ENCODE data around the gene FAM3C.
"Not testable (repeated sequence)": the region's sequence is repeated elsewhere in the genome, so short reads cannot be mapped to it uniquely, and the experiment has no call there.

The FAM3C gene

DNA sequence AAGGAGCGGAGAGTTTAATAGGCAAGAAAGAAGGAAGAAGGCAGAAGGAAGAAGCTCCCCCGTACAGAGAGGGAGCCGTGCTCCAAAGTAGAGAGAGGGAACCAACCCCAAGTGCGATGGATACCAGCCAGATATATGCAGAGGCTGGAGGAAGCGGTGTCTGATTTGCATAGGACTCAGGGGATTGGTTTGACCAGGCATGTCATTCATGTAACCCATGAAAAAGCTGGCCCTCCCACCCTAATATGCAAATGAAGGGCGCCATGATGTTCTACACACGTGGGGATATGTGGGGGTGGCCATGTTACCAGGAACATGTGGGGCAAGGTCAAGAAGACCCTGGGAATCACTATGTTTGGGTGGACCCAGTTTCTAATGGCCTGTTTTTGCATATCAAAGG lies 40.6 kb upstream of the FAM3C start:
- Histone ChIP-seq H3K27me3 (no peaks in the 10 kb centered on the region), H3K36me3 (no peaks in the 10 kb centered on the region), H3K27ac (no peak overlapping the region), H3K9me3 (no peaks in the 10 kb centered on the region), H3K4me3 (no peak overlapping the region), H3K4me1 (peaks cover 0 to 13% (median 3%) of the 10 kb centered on the region in 4 donors)
- no peak for DNase-seq
- TF ChIP-seq, protein P1, sequence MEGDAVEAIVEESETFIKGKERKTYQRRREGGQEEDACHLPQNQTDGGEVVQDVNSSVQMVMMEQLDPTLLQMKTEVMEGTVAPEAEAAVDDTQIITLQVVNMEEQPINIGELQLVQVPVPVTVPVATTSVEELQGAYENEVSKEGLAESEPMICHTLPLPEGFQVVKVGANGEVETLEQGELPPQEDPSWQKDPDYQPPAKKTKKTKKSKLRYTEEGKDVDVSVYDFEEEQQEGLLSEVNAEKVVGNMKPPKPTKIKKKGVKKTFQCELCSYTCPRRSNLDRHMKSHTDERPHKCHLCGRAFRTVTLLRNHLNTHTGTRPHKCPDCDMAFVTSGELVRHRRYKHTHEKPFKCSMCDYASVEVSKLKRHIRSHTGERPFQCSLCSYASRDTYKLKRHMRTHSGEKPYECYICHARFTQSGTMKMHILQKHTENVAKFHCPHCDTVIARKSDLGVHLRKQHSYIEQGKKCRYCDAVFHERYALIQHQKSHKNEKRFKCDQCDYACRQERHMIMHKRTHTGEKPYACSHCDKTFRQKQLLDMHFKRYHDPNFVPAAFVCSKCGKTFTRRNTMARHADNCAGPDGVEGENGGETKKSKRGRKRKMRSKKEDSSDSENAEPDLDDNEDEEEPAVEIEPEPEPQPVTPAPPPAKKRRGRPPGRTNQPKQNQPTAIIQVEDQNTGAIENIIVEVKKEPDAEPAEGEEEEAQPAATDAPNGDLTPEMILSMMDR (IDR thresholded peaks at IDR 0.05): no peak
- intact Hi-C loops (cut with DNase I; ENCODE audit: low total_unique reads): no loop called here

DNA sequence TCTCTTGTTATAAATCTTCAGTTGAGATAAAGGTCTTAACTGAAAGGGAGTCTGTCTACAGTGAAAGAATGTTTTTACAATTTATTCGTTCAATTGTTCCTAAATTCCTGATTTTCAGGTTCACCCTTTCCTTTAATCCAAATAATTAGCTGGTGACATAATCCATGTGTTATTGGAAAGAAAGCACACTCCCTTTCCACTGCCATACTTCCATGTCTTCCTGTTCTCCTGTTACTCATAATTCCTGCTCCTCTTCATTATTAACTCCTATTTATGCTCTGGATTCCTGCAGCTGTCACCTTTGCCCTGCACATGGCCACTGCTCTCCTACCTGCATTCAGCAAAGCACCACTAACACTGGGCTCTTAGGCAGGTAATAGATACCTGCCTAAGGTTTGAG lies 40.0 kb upstream of the FAM3C start:
- intact Hi-C loops (cut with DNase I; ENCODE audit: low total_unique reads): no loop called here
- no peak overlapping the region for H3K27ac ChIP-seq
- DNase-seq: no peak

DNA sequence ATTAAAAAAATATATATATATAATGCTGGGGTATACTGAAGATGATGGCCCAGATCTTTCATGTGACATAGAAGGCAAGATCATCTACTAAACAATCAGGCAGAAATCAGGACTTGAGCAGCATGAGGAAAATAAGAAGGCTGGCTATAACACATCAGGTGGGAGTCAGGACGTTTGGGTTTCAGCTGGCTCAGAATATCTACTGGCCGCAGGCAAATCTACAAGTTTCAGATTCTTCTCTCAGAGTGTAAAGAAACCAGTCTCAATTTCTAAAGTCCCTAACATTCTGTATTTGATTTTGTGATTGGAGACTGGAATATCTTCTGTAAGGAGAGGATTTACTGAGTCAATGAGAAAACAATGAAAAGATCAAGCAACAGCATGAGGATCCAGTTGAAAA lies 37.7 kb upstream of the FAM3C start:
- intact Hi-C loops (cut with DNase I; ENCODE audit: low total_unique reads): no loop called here
- Histone ChIP-seq H3K4me1 (peaks cover 0 to 13% (median 3%) of the 10 kb centered on the region in 4 donors), H3K27me3 (no peaks in the 10 kb centered on the region), H3K4me3 (no peak overlapping the region), H3K27ac (no peak overlapping the region), H3K36me3 (no peaks in the 10 kb centered on the region), H3K9me3 (no peaks in the 10 kb centered on the region)
- no peak for DNase-seq
- TF ChIP-seq, protein P1 (IDR thresholded peaks at IDR 0.05): no peak

More for the DNA sequence above, 40.0 kb upstream of the FAM3C start:
- peaks cover 0 to 13% (median 3%) of the 10 kb centered on the region in 4 donors for H3K4me1 ChIP-seq
- TF ChIP-seq, protein P1 (IDR thresholded peaks at IDR 0.05): no peak
- H3K27me3 ChIP-seq: no peaks in the 10 kb centered on the region
- no peaks in the 10 kb centered on the region for H3K9me3 ChIP-seq
- no peak overlapping the region for H3K4me3 ChIP-seq
- no peaks in the 10 kb centered on the region for H3K36me3 ChIP-seq

DNA sequence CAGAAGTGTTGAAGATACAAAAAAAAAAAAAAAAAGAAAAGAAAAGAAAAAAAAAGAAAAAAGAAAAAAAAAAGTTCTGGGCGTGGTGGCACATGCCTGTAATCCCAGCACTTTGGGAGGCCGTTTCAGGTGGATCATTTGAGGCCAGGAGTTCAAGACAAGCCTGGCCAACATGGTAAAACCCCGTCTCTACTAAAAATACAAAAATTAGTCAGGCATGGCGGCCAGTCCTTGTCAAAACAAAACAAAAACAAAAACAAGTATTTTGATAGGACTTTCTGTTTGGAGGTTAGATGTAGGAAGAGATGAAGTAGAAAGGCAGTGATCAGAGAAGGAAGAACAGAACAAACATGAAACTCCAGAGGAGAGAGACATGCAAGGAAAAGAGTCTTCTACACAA lies 36.4 kb upstream of the FAM3C start:
- H3K4me3 ChIP-seq; H3K27me3 ChIP-seq; H3K36me3 ChIP-seq; intact Hi-C loops (cut with DNase I; ENCODE audit: low total_unique reads); H3K9me3 ChIP-seq; DNase-seq; H3K4me1 ChIP-seq; H3K27ac ChIP-seq: not testable (repeated sequence)

DNA sequence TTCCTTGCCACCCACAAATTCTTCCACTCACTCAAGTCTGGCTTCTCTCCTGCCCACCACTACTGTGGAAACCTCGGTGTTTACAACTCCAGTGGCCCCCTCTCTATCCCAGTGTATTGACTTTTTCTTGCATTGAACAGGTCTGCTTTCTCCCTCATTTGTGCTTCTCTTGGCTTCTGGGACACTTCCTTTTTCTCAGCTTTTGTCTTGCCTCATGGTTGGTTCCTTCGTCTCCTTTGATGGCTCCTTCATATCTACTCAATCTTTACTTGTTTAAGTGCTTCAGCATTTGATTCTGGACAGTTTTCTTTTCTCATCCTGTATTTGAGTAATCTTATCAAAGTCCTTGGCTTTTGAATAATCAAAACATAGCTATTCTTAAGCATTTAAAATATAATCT lies 35.9 kb upstream of the FAM3C start:
- H3K4me3 ChIP-seq: no peak overlapping the region
- H3K27ac ChIP-seq: no peak overlapping the region
- intact Hi-C loops (cut with DNase I; ENCODE audit: low total_unique reads): no loop called here

DNA sequence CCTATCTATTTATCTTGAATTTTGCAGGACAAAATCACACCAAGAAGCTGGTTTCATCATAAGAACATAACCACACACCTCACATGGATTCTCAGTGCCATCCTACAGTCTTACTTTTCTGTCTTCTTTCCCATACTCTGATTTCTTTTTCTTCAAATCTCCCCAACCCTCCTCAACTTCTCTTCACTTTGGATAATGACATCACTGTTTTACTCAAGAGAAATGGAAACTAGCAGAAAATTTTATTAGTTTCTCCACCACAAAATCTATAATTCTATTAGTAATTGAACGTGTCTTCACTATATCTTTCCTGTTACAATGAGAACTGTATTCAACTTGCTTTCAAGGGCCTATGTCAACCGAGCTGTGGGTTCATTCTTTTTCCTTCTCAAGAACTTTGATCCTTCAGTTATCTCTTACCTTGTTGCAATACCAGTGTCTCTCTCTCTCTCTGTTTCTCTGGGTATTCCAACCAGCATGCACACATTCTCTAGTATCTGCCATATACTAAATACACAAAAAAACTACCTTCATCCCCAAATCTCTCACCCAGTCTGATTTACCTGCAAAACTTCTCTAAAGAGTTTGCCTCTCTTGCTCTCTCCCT lies 35.4 kb upstream of the FAM3C start:
- intact Hi-C loops (cut with DNase I; ENCODE audit: low total_unique reads): no loop called here

More for the DNA sequence above, 35.9 kb upstream of the FAM3C start:
- H3K9me3 ChIP-seq: no peaks in the 10 kb centered on the region
- no peaks in the 10 kb centered on the region for H3K27me3 ChIP-seq
- H3K4me1 ChIP-seq: no peaks in the 10 kb centered on the region
- H3K36me3 ChIP-seq: no peaks in the 10 kb centered on the region
- no peak for DNase-seq
- TF ChIP-seq, protein P1 (IDR thresholded peaks at IDR 0.05): no peak

More for the DNA sequence above, 35.4 kb upstream of the FAM3C start:
- Histone ChIP-seq H3K9me3 (no peaks in the 10 kb centered on the region), H3K27ac (no peak overlapping the region), H3K36me3 (no peaks in the 10 kb centered on the region), H3K27me3 (no peaks in the 10 kb centered on the region), H3K4me1 (no peaks in the 10 kb centered on the region), H3K4me3 (no peak overlapping the region)
- TF ChIP-seq, protein P1 (IDR thresholded peaks at IDR 0.05): no peak
- no peak for DNase-seq

Measured in tibial artery (tissue), 4 donors.